ENCODE results near the gene ZSWIM7.
"Not testable (repeated sequence)": the region's sequence is repeated elsewhere in the genome, so short reads cannot be mapped to it uniquely, and the experiment has no call there.

The ZSWIM7 gene

DNA sequence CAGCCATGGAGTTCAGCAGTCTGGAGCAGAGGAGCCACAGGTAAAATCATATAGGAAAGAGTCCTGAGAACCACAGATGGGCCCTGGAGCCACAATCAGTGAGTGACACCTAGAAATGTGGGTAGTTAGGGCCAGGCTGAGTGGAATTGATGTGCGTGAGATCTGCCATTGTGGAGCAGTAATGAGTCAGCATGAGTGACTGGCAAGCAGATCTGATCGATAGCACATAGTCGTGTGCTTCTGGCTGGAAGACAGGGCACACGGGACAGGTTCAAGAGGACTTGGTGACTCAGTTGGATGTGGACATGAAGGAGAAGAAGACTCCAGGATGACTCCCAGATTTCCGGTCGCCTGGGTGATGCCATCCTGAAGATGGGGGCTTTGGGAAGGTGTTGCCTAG, 42.3 kb downstream of the ZSWIM7 start:
- no peak for DNase-seq (ENCODE audit: low spot score)

- DNase-seq (ENCODE audit: low spot score) = no peak
Observed at GRCh38 chr17:15955793-15956541, 43.5 kb downstream of the ZSWIM7 start.

GRCh38 chr17:15954222-15954621, 45.3 kb downstream of the ZSWIM7 start:
- no peak for DNase-seq (ENCODE audit: low spot score)

- DNase-seq (ENCODE audit: low spot score) = no peak
Observed at GRCh38 chr17:15952916-15953790, 46.4 kb downstream of the ZSWIM7 start.

DNA sequence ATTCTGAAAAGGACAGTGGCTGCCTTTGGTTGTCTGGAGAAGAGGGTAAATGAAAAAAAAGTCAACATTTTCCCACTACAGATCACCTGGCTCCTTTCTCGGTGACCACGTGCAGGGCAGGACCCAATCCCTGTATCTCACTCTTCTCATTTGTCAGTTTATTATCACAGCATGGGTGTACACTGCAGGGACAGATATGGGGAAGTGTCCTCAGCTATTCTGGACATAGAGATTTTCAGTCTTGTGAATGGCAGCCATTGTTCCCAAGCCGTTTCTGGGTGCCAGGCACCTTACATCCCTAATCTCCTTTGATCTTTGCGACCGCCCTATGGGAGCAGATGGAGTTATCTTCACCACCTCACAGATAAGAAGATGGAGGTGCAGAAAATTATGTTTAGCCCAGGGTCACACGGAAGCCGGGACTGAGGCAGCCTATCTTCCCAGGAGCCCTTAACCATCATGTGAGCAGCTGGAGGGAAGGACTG, 47.4 kb downstream of the ZSWIM7 start:
- DNase-seq (ENCODE audit: low spot score) = no peak

- DNase-seq (ENCODE audit: low spot score) = no peak
Observed at GRCh38 chr17:15951368-15952047, 48.0 kb downstream of the ZSWIM7 start.

GRCh38 chr17:15947976-15948752, 51.3 kb downstream of the ZSWIM7 start:
- no peak for DNase-seq (ENCODE audit: low spot score)

- DNase-seq (ENCODE audit: low spot score) = no peak
Observed at GRCh38 chr17:15947271-15947670, 52.2 kb downstream of the ZSWIM7 start.

DNA sequence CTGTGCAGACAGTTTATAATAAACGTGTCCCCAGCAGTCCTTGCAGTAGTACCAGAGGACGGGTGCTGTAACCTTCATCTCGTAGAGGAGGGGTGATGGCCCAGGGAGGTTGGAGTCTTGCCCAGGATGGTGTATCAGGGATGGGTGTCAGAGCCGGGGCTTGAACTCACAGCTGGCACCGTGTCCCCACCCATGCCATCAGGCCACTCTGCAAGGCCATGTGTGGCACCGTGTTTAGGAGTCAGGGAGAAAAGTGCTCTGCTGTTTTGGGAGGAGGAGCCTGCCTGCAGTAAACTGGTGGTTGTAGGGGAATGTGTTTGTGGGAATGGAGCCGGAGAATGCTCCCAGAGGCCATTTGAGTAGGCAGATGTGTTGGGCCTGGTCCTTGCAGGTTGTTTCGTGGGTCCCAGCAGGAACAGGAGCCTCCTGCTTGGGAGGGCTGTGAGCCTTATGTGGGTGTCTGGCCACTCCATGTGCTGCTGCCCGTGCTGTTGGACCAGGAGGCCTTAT, 52.8 kb downstream of the ZSWIM7 start:
- DNase-seq (ENCODE audit: low spot score) = no peak

DNA sequence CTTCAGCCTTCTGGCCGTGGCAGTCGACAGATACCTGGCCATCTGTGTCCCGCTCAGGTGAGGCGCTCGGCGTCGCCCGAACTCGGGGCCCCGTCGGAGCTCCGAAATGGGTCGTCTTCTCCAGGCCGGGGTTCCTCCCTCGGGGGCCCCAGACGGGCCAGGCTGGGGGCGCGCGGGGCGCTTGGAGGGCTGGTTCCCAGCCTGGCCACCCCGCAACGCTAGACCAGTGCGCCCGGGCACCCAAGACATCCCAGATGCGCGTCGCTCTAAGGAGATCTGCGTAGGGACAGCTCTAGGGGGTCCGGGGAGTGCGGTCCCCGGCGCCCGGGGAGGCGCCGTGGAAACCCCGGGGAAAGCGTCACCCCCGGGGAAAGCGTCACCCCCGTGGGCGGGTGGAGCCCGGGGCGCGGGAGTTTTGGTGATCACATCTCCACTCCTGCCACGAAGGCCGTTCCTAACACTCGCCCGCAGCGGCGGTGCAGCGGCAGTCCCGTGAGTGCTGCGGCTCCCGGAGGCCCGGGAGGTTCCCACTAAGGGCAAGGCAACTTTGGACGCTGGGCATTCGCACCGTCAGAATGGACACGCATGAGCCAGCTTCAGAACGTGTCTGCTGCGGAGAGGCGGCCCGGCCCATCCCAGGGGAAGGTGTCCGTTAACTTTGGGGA, 53.8 kb downstream of the ZSWIM7 start:
- no peak for DNase-seq (ENCODE audit: low spot score)

DNA sequence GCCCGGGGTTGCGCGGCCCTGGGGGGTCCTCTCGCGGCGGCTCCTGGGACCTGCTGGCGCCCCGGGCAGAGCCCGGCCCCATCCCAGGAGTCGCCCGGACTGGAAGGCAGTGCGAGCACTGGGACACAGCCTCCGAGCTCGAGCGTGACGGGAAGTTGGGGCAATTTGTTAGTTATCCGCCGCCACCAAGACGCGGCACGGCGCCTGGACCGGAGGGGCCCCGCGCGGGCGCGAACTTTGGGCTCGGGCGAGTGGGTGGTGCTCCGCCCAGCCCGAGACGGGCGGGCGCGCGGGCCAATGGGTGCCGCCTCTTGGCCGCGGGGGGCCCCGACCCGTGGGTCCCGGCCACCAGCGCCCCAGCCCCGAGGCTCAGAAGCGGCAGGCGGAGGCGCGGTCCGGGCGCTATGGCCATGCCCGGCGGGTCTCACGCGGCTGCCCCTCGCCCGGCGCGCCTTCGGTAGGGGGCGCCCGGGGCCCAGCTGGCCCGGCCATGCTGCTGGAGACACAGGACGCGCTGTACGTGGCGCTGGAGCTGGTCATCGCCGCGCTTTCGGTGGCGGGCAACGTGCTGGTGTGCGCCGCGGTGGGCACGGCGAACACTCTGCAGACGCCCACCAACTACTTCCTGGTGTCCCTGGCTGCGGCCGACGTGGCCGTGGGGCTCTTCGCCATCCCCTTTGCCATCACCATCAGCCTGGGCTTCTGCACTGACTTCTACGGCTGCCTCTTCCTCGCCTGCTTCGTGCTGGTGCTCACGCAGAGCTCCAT, 54.6 kb downstream of the ZSWIM7 start, which contains the start of gene ADORA2B:
ADORA2B (plus strand) TSS at position 372 of the 768 bp plus-strand sequence; CDS start at position 491, 119 bp downstream.
- peak; percentile 42 for DNase-seq (ENCODE audit: low spot score)

- no peak for DNase-seq (ENCODE audit: low spot score)
Observed at GRCh38 chr17:15943971-15944758, 55.3 kb downstream of the ZSWIM7 start.

- DNase-seq (ENCODE audit: low spot score) = no peak
Observed at GRCh38 chr17:15942207-15942833, 57.2 kb downstream of the ZSWIM7 start.

DNA sequence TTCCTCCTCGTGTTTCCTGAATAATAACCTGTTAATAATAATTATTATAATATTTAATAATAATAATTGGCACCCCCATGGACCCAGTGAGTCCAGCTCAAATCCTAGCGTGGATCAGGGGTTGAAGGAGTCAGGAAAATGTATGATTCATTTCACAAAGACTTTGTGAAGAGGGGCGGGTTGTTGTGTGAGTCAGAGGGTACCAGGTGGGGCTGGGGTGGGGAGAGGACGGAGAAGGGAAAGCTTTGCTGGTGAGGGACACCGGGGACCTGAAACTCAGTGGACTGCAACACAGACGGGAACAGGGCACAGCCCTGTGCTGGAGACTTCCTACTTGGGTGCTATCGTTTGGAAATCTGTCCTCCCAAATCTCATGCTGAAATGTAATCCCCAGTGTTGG, 57.7 kb downstream of the ZSWIM7 start:
- DNase-seq (ENCODE audit: low spot score) = no peak

DNA sequence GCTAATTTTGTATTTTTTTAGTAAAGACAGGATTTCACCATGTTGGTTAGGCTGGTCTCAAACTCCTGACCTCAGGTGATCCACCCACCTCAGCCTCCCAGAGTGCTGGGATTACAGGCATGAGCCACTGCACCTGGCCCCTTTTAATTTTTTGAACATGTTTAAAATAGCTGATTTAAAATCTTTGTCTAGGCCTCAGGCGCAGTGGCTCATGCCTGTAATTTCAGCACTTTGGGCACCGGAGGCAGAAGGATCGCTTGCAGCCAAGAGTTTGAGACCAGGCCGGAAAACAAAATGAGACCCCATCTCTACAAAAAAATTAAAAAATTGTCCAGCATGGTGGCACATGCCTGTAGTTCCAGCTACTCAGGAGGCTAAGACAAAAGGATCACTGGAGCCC, 63.0 kb downstream of the ZSWIM7 start:
- not testable (repeated sequence) for DNase-seq (ENCODE audit: low spot score)

GRCh38 chr17:15935891-15936290, 63.6 kb downstream of the ZSWIM7 start:
- no peak for DNase-seq (ENCODE audit: low spot score)

- DNase-seq (ENCODE audit: low spot score) = no peak
Observed at GRCh38 chr17:15934866-15935265, 64.6 kb downstream of the ZSWIM7 start.

DNA sequence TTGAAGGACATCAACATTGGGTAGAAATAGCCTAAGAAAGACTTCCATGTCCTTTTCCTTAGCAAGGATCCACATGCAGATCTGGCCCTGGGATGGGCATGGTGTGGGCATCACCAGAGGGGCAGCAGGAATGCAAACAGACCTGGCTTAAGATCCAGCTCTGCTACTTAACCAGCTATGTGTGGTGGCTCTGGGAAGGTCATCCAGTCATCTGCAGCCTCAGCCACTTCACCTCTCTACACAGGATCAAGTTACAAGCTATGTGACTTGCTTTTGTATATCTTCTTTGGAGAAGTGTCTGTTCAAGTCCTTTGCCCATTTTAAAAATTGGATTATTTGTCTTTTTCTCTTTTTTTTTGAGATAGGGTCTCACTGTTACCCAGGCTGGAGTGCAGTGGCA, 68.1 kb downstream of the ZSWIM7 start:
- no peak for DNase-seq (ENCODE audit: low spot score)

GRCh38 chr17:15930426-15930825, 69.1 kb downstream of the ZSWIM7 start:
- DNase-seq (ENCODE audit: low spot score) = no peak

Data from putamen (tissue), 1 donor.